OCI-LY7 (cell line): ENCODE data around the gene FLNB.

Source experiments
- EZH2phosphoT487 ChIP-seq: fragments of 200-600 bp; sonication (generic); IDR thresholded peaks from 2 replicates; pipeline ENCODE4 v1.6.1; 2018; ENCODE audit warnings: low read depth, borderline replicate concordance, mild to moderate bottlenecking, mixed run types, antibody characterized with exemption, low read length, moderate library complexity, mixed read lengths
- TF ChIP-seq, protein P1 (sequence below): fragments of 200-600 bp; sonication (generic); conservative IDR thresholded peaks from 2 replicates; pipeline ENCODE4 v1.5.1; 2014; ENCODE audit warnings: mild to moderate bottlenecking, antibody characterized with exemption, low read length, moderate library complexity, mixed read lengths

- TF ChIP-seq, protein P1, sequence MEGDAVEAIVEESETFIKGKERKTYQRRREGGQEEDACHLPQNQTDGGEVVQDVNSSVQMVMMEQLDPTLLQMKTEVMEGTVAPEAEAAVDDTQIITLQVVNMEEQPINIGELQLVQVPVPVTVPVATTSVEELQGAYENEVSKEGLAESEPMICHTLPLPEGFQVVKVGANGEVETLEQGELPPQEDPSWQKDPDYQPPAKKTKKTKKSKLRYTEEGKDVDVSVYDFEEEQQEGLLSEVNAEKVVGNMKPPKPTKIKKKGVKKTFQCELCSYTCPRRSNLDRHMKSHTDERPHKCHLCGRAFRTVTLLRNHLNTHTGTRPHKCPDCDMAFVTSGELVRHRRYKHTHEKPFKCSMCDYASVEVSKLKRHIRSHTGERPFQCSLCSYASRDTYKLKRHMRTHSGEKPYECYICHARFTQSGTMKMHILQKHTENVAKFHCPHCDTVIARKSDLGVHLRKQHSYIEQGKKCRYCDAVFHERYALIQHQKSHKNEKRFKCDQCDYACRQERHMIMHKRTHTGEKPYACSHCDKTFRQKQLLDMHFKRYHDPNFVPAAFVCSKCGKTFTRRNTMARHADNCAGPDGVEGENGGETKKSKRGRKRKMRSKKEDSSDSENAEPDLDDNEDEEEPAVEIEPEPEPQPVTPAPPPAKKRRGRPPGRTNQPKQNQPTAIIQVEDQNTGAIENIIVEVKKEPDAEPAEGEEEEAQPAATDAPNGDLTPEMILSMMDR, result no peak
- no peak for TF ChIP-seq EZH2phosphoT487
Measured at GRCh38 chr3:58206406-58207011, 198.3 kb downstream of the FLNB start.
